Measurements from ENCODE around the gene PARD3.

- TF ChIP-seq CTCF (IDR thresholded peaks at IDR 0.05): no peak
- no peak for TF ChIP-seq POLR2A (IDR thresholded peaks at IDR 0.05)
Observed at GRCh38 chr10:34178196-34178595, 636.9 kb downstream of the PARD3 start.
